Activated T-cell treated with anti-CD3 and anti-CD28 coated beads for 24 hours (primary cell): ENCODE measurements around the gene ACOT12.

Experiments used
- DNase-seq: peaks from one replicate; pipeline ENCODE4 v3.0.0-alpha.2; 2020; ENCODE audit warnings: low read depth

The ACOT12 gene

GRCh38 chr5:81290146-81290545, 103.8 kb downstream of the ACOT12 start:
- no peak for DNase-seq

- DNase-seq, result no peak
These were observed 105.9 kb downstream of the ACOT12 start for GRCh38 chr5:81288021-81288433.

GRCh38 chr5:81286059-81286617, 107.8 kb downstream of the ACOT12 start:
- DNase-seq, result no peak

- no peak for DNase-seq
These were observed 110.0 kb downstream of the ACOT12 start for GRCh38 chr5:81283976-81284375.
